Gastroesophageal sphincter (tissue), 3 donors: ENCODE data around the gene TNFSF15.

Source experiments
- CTCF ChIP-seq, 4 experiments: fragments of 200-600 bp in 2 of 4; fragments of 450-650 bp in 2 of 4; sonication (generic) in 1 of 4; IDR thresholded peaks; one replicate each; pipeline ENCODE4 v1.5.1; 2017 to 2019; ENCODE audit warnings: antibody characterized with exemption in 4 of 4, mild to moderate bottlenecking in 2 of 4, moderate library complexity in 2 of 4
- POLR2AphosphoS5 ChIP-seq: sonication (generic); formaldehyde crosslinking; IDR thresholded peaks from one replicate; pipeline ENCODE4 v1.6.1; 2017; ENCODE audit warnings: antibody characterized with exemption

DNA sequence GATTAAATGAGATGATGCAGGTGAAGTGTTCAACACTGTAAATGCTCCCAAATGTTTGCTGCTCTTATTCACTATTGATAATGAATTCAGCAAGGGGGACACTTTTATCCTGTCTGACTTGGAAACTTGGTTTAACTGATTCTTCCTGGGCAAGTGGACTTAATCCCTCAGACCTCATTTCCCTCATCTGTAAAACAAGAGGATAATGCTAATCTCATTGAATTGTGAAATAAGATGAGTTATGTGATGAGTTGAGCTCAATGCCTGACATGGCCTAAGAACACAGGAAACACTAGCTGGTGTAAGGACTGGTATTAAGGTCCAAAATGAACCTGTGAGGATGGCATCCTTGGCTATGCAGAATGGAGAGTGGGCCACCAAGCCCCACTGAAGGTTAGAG, 23.3 kb downstream of the TNFSF15 start:
- no peak for TF ChIP-seq CTCF (IDR thresholded peaks at IDR 0.05)
- TF ChIP-seq POLR2AphosphoS5, result no peak
